HG02759 (cell line): ENCODE results near the gene PYY.

Experiments used
- ATAC-seq: cut with Tn5 transposase; IDR thresholded peaks from one replicate; pipeline ENCODE4 v1.9.1; 2021; ENCODE audit warnings: mild to moderate bottlenecking, moderate library complexity; ENCODE audit not compliant: unreplicated experiment

PYY gene

GRCh38 chr17:43917348-43918025, 36.3 kb downstream of the PYY start:
- ATAC-seq, result no peak

- ATAC-seq, result no peak
These were observed 36.8 kb downstream of the PYY start for GRCh38 chr17:43917016-43917347.

GRCh38 chr17:43916385-43916784, 37.4 kb downstream of the PYY start:
- no peak for ATAC-seq

GRCh38 chr17:43915559-43915958, 38.2 kb downstream of the PYY start:
- no peak for ATAC-seq

GRCh38 chr17:43914451-43914850, 39.3 kb downstream of the PYY start:
- ATAC-seq, result no peak

- ATAC-seq, result no peak
These were observed 40.2 kb downstream of the PYY start for GRCh38 chr17:43913584-43913983.

- ATAC-seq, result no peak
These were observed 41.0 kb downstream of the PYY start for GRCh38 chr17:43912635-43913304.

GRCh38 chr17:43911904-43912303, 41.8 kb downstream of the PYY start:
- no peak for ATAC-seq

- no peak for ATAC-seq
These were observed 44.1 kb downstream of the PYY start for GRCh38 chr17:43909537-43910231.

GRCh38 chr17:43907998-43908721, 45.6 kb downstream of the PYY start:
- ATAC-seq, result no peak

- ATAC-seq, result no peak
These were observed 46.2 kb downstream of the PYY start, which contains the start of gene MPP2 for GRCh38 chr17:43907425-43907981. Gene MPP2, minus strand, starts transcription at chr17:43907536. Its CDS starts 3,076 bp downstream, at chr17:43904460.

- ATAC-seq, result no peak
These were observed 46.8 kb downstream of the PYY start for GRCh38 chr17:43906951-43907424.

- ATAC-seq, result no peak
These were observed 47.5 kb downstream of the PYY start for GRCh38 chr17:43905985-43906852.

- ATAC-seq, result no peak
These were observed 48.2 kb downstream of the PYY start for GRCh38 chr17:43905400-43905984.
